Activated T-cell treated with anti-CD3 and anti-CD28 coated beads for 4 hours (primary cell): ENCODE measurements around the gene METTL22.
A peak's percentile ranks its signal among the peaks of the same experiment; 100 is the strongest.

ENCODE experiments used
- DNase-seq: peaks from one replicate; pipeline ENCODE4 v3.0.0-alpha.2; 2020

METTL22 gene

GRCh38 chr16:8621572-8622314 is at the start of gene METTL22:
Gene METTL22 (plus strand): TSS chr16:8621698. CDS start chr16:8625666, 3,968 bp downstream.
- peak; percentile 89 for DNase-seq

GRCh38 chr16:8572063-8572918 is 49.2 kb upstream of the METTL22 start:
- DNase-seq: no peak

GRCh38 chr16:8572919-8573724 is 48.4 kb upstream of the METTL22 start:
- DNase-seq: no peak

GRCh38 chr16:8575399-8575798 is 46.1 kb upstream of the METTL22 start:
- DNase-seq: no peak

- no peak for DNase-seq
Observed at GRCh38 chr16:8576141-8577004, 45.1 kb upstream of the METTL22 start.

GRCh38 chr16:8577678-8578304 is 43.7 kb upstream of the METTL22 start:
- no peak for DNase-seq

- no peak for DNase-seq
Observed at GRCh38 chr16:8579559-8579958, 41.9 kb upstream of the METTL22 start.

- DNase-seq: no peak
Observed at GRCh38 chr16:8581831-8582580, 39.5 kb upstream of the METTL22 start.

- no peak for DNase-seq
Observed at GRCh38 chr16:8583199-8583598, 38.3 kb upstream of the METTL22 start.

GRCh38 chr16:8583732-8584131 is 37.8 kb upstream of the METTL22 start:
- DNase-seq: no peak

- no peak for DNase-seq
Observed at GRCh38 chr16:8585041-8585440, 36.5 kb upstream of the METTL22 start.

- DNase-seq: no peak
Observed at GRCh38 chr16:8585857-8586256, 35.6 kb upstream of the METTL22 start.

- no peak for DNase-seq
Observed at GRCh38 chr16:8587065-8587464, 34.4 kb upstream of the METTL22 start.

- no peak for DNase-seq
Observed at GRCh38 chr16:8588682-8589056, 32.8 kb upstream of the METTL22 start.

GRCh38 chr16:8589057-8589899 is 32.2 kb upstream of the METTL22 start:
- DNase-seq: no peak

- no peak for DNase-seq
Observed at GRCh38 chr16:8589900-8590688, 31.4 kb upstream of the METTL22 start, which contains the start of gene TMEM114. Gene TMEM114 (minus strand): TSS chr16:8590511. CDS start chr16:8589838, 673 bp downstream.

GRCh38 chr16:8590811-8591210 is 30.7 kb upstream of the METTL22 start:
- DNase-seq: no peak

GRCh38 chr16:8591451-8591850 is 30.0 kb upstream of the METTL22 start:
- no peak for DNase-seq

GRCh38 chr16:8594149-8594666 is 27.3 kb upstream of the METTL22 start:
- DNase-seq: no peak
